Prostate gland (tissue), 1 donor: ENCODE results near the gene FBXO48.

Experiments used
- POLR2A ChIP-seq: fragments of 450-650 bp; IDR thresholded peaks from one replicate; pipeline ENCODE4 v1.6.1; 2016; ENCODE audit warnings: antibody characterized with exemption, mild to moderate bottlenecking
- POLR2AphosphoS5 ChIP-seq: sonication (generic); formaldehyde crosslinking; IDR thresholded peaks from one replicate; pipeline ENCODE4 v1.6.1; 2017; ENCODE audit warnings: antibody characterized with exemption

GRCh38 chr2:68475576-68475975 lies 8.5 kb upstream of the FBXO48 start:
- TF ChIP-seq POLR2A (no peak), POLR2AphosphoS5 (no peak)
